HCT116 (cell line): ENCODE measurements around the gene TNFAIP2. TPM values are rescaled to one million over a fixed set of nuclear protein-coding genes. Genes with fewer than 3 reads are reported as not detected.

Source experiments
- ATAC-seq: fragments of 200-7000 bp; cut with Tn5 transposase; 2 replicates; pipeline ENCODE4 v1.9.1; 2020; ENCODE audit warnings: mild to moderate bottlenecking, moderate library complexity
- BruUV-seq: library from RNA; stranded (reverse); fragments of 400-500 nt; replicated peaks from 2 replicates; lab custom pipeline; 2021; lab: Mats Ljungman, UMichigan
- CTCF ChIA-PET: fragments of 300-600 bp; sonication (Branson Sonifier 250); formaldehyde crosslinking; loops from one replicate; lab custom pipeline; 2021; ENCODE audit warnings: antibody characterized with exemption; lab: Charles Lee
- POLR2A ChIA-PET: fragments of 300-600, 350-600 bp; sonication (Branson Sonifier 250); formaldehyde crosslinking; loops from one replicate; lab custom pipeline; 2021; ENCODE audit warnings: antibody characterized with exemption; lab: Charles Lee
- RAD21 ChIA-PET, 2 experiments: fragments of 300-600 bp; sonication (Branson Sonifier 250); formaldehyde crosslinking; loops; one replicate each; lab custom pipeline; 2023; ENCODE audit warnings: low total read pairs in 2 of 2; ENCODE audit not compliant: uncharacterized antibody in 2 of 2, unreplicated experiment in 2 of 2, low non-redundant PET in 1 of 2; lab: Charles Lee
- DNase-seq: peaks from one replicate; pipeline ENCODE4 v3.0.0-alpha.2; 2010; ENCODE audit warnings: low read depth, low spot score
- H2AFZ ChIP-seq: fragments of 200-600 bp; shearing (Covaris generic), sonication (generic); 2 replicates; pipeline ENCODE4 v1.6.1; 2017; ENCODE audit warnings: low read depth, mixed run types, mixed read lengths, antibody characterized with exemption, low read length; ENCODE audit not compliant: poor library complexity, severe bottlenecking
- H3K27ac ChIP-seq: 2 replicates; pipeline ENCODE4 v1.5.1; 2012; ENCODE audit warnings: low read depth, low read length
- H3K27me3 ChIP-seq: fragments of 200-600 bp; sonication (generic); 2 replicates; pipeline ENCODE4 v1.6.1; 2016; ENCODE audit warnings: mixed run types, low read length, mixed read lengths; ENCODE audit not compliant: insufficient read depth
- H3K36me3 ChIP-seq, 2 experiments: fragments of 200-500 bp in 1 of 2; fragments of 200-600 bp in 1 of 2; sonication (Bioruptor generic) in 1 of 2; sonication (generic) in 1 of 2; 2 replicates each; pipeline versions ENCODE4 v1.5.1 to v1.6.1; 2014 to 2016; ENCODE audit warnings: low read length in 2 of 2, inconsistent platforms in 1 of 2, mixed read lengths in 1 of 2, mixed run types in 1 of 2; ENCODE audit not compliant: insufficient read depth in 2 of 2, control insufficient read depth in 1 of 2
- H3K4me1 ChIP-seq, 2 experiments: fragments of 200-600 bp in 1 of 2; sonication (generic) in 1 of 2; 2 replicates each; pipeline versions ENCODE4 v1.5.1 to v1.6.1; 2012 to 2017; ENCODE audit warnings: low read length in 2 of 2, inconsistent platforms in 1 of 2, mild to moderate bottlenecking in 1 of 2, mixed read lengths in 1 of 2, mixed run types in 1 of 2, moderate library complexity in 1 of 2; ENCODE audit not compliant: insufficient read depth in 2 of 2, control insufficient read depth in 1 of 2
- H3K4me2 ChIP-seq: fragments of 200-600 bp; sonication (generic); 2 replicates; pipeline ENCODE4 v1.6.1; 2017; ENCODE audit warnings: mixed run types, low read length, mixed read lengths
- H3K4me3 ChIP-seq, 2 experiments: fragments of 200-600 bp in 1 of 2; sonication (generic) in 1 of 2; replicated peaks in 1 of 2; 2 replicates each; pipeline ENCODE4 v1.5.1; 2011 to 2016; ENCODE audit warnings: low read length in 2 of 2, control low read depth in 1 of 2, low read depth in 1 of 2, mild to moderate bottlenecking in 1 of 2, mixed read lengths in 1 of 2, mixed run types in 1 of 2
- H3K79me2 ChIP-seq: fragments of 200-600 bp; sonication (generic); 2 replicates; pipeline ENCODE4 v1.6.1; 2017; ENCODE audit warnings: mild to moderate bottlenecking, mixed run types, low read length, moderate library complexity, mixed read lengths; ENCODE audit not compliant: insufficient read depth
- H3K9ac ChIP-seq: fragments of 200-600 bp; sonication (generic); 2 replicates; pipeline ENCODE4 v1.6.1; 2016; ENCODE audit warnings: low read length, mixed read lengths
- H3K9me2 ChIP-seq: fragments of 200-600 bp; sonication (generic), shearing (Covaris generic); 2 replicates; pipeline ENCODE4 v1.6.1; 2017; ENCODE audit warnings: mixed run types, mild to moderate bottlenecking, moderate library complexity; ENCODE audit not compliant: insufficient read depth
- H3K9me3 ChIP-seq, 2 experiments: fragments of 200-500 bp in 1 of 2; fragments of 200-600 bp in 1 of 2; sonication (Bioruptor generic) in 1 of 2; sonication (generic) in 1 of 2; 2 replicates each; pipeline ENCODE4 v1.6.1; 2014 to 2017; ENCODE audit warnings: low read length in 2 of 2, mixed read lengths in 2 of 2, inconsistent platforms in 1 of 2, low read depth in 1 of 2, mild to moderate bottlenecking in 1 of 2, mixed run types in 1 of 2, moderate library complexity in 1 of 2; ENCODE audit not compliant: control insufficient read depth in 1 of 2, insufficient read depth in 1 of 2
- H4K20me1 ChIP-seq: fragments of 200-600 bp; sonication (generic), shearing (Covaris generic); 2 replicates; pipeline ENCODE4 v1.6.1; 2017; ENCODE audit warnings: mixed run types, mild to moderate bottlenecking, moderate library complexity; ENCODE audit not compliant: insufficient read depth
- CBX3 ChIP-seq: IDR thresholded peaks from 2 replicates; pipeline ENCODE4 v1.6.1; 2012; ENCODE audit warnings: low read depth
- POLR2AphosphoS5 ChIP-seq: IDR thresholded peaks from 2 replicates; pipeline ENCODE4 v1.6.1; 2011; ENCODE audit warnings: mild to moderate bottlenecking, low read depth, low read length, moderate library complexity
- ZBTB33 ChIP-seq: IDR thresholded peaks from 2 replicates; pipeline ENCODE4 v1.6.1; 2011; ENCODE audit warnings: mild to moderate bottlenecking, low read length, moderate library complexity; ENCODE audit not compliant: insufficient replicate concordance; ENCODE audit errors: extremely low read depth
- intact Hi-C: fragments of 100-400 bp; cut with micrococcal nuclease; formaldehyde crosslinking; loops from 2 replicates; pipeline ENCODE4 v1.10.0; 2022
- total RNA-seq: library from RNA; stranded (reverse); gene quantifications from one replicate; pipeline ENCODE4 v1.2.1, GENCODE V29; 2021; ENCODE audit not compliant: unreplicated experiment
- TF ChIP-seq, protein P1 (sequence below), 3 experiments: fragments of 200-600 bp in 1 of 3; sonication (generic) in 1 of 3; IDR thresholded peaks in 2 of 3; conservative IDR thresholded peaks in 1 of 3; 2 replicates each; pipeline ENCODE4 v1.5.1; 2012 to 2017; ENCODE audit warnings: low read depth in 2 of 3, low read length in 2 of 3, antibody characterized with exemption in 1 of 3, borderline replicate concordance in 1 of 3, control low read depth in 1 of 3, mild to moderate bottlenecking in 1 of 3, mixed read lengths in 1 of 3, mixed run types in 1 of 3, moderate library complexity in 1 of 3; ENCODE audit not compliant: insufficient read depth in 1 of 3

TNFAIP2 gene
- total RNA-seq, 1 experiment from 2014 or later: 74.8 TPM

- RAD21 ChIA-PET: no interaction called here
- no TSS peak for BruUV-seq
- Histone ChIP-seq H3K79me2 (no peaks in the 10 kb centered on the region), H4K20me1 (no peaks in the 10 kb centered on the region), H2AFZ (no peak overlapping the region), H3K9ac (no peak overlapping the region), H3K9me2 (no peaks in the 10 kb centered on the region), H3K36me3 (no peaks in the 10 kb centered on the region), H3K27ac (no peak overlapping the region; the same call in 1 of the 2 replicates), H3K27me3 (no peaks in the 10 kb centered on the region), H3K4me1 (peaks cover 8 to 13% of the 10 kb centered on the region in 2 experiments), H3K4me3 (no peak overlapping the region), H3K4me2 (no peak overlapping the region), H3K9me3 (no peaks in the 10 kb centered on the region)
- POLR2A ChIA-PET: no interaction called here
- TF ChIP-seq CBX3: no peak
- CTCF ChIA-PET: interaction anchor here (0.8 to 1.0 kb wide), 2 partner anchors 14 to 15 kb away, joined by 3 to 4 read pairs; no protein-coding TSS in a partner anchor
- intact Hi-C loops: no loop called here
- DNase-seq (no peak), ATAC-seq (no peak)
Measured at GRCh38 chr14:103090481-103091020, 32.7 kb upstream of the TNFAIP2 start.

- no peaks in the 10 kb centered on the region for H3K79me2 ChIP-seq
- TF ChIP-seq POLR2AphosphoS5: peak; percentile 32; the same call in 1 of the 2 replicates
- TF ChIP-seq ZBTB33: no peak
- TF ChIP-seq, protein P1, sequence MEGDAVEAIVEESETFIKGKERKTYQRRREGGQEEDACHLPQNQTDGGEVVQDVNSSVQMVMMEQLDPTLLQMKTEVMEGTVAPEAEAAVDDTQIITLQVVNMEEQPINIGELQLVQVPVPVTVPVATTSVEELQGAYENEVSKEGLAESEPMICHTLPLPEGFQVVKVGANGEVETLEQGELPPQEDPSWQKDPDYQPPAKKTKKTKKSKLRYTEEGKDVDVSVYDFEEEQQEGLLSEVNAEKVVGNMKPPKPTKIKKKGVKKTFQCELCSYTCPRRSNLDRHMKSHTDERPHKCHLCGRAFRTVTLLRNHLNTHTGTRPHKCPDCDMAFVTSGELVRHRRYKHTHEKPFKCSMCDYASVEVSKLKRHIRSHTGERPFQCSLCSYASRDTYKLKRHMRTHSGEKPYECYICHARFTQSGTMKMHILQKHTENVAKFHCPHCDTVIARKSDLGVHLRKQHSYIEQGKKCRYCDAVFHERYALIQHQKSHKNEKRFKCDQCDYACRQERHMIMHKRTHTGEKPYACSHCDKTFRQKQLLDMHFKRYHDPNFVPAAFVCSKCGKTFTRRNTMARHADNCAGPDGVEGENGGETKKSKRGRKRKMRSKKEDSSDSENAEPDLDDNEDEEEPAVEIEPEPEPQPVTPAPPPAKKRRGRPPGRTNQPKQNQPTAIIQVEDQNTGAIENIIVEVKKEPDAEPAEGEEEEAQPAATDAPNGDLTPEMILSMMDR (IDR thresholded peaks at IDR 0.05 in 2 of 3, conservative IDR thresholded peaks at IDR 0.05 in 1 of 3; ENCODE audit: borderline replicate concordance in 1 of 3, insufficient read depth in 1 of 3, low read depth in 2 of 3, low read length in 2 of 3): peak; percentile 28 to 42 (median 38); a peak in 5 of 6 replicates
- TF ChIP-seq, all 23 proteins: peak for 2
- peak overlapping the region; percentile 88 for H2AFZ ChIP-seq
- ATAC-seq: peak; percentile 88
- H3K27me3 ChIP-seq: no peaks in the 10 kb centered on the region
- no peaks in the 10 kb centered on the region for H3K36me3 ChIP-seq
- ChIA-PET POLR2A (no interaction called here), RAD21 (no interaction called here), CTCF (interaction anchor here (0.8 to 1.0 kb wide), 2 partner anchors 14 to 15 kb away, joined by 3 to 4 read pairs; no protein-coding TSS in a partner anchor)
- H3K4me1 ChIP-seq: peaks cover 8 to 13% of the 10 kb centered on the region in 2 experiments
- peak overlapping the region; percentile 51 for H3K9ac ChIP-seq
- no TSS peak for BruUV-seq
- intact Hi-C loops: no loop called here
- H4K20me1 ChIP-seq: no peaks in the 10 kb centered on the region
- no peak for DNase-seq
- peak overlapping the region; percentile 88 for H3K4me2 ChIP-seq
- peak overlapping the region; percentile 54; the same call in 1 of the 2 replicates for H3K27ac ChIP-seq
- peak overlapping the region; percentile 31 to 53 for H3K4me3 ChIP-seq
- no peaks in the 10 kb centered on the region for H3K9me3 ChIP-seq
- H3K9me2 ChIP-seq: no peaks in the 10 kb centered on the region
Measured at GRCh38 chr14:103091041-103091882, 32.0 kb upstream of the TNFAIP2 start.
